Ishikawa (cell line): ENCODE data around the gene ATP10A.

Source experiments
- CEBPB ChIP-seq: IDR thresholded peaks from 2 replicates; pipeline ENCODE4 v1.6.1; 2012
- CREB1 ChIP-seq: IDR thresholded peaks from 2 replicates; pipeline ENCODE4 v1.6.1; 2012; ENCODE audit warnings: low read depth
- EGR1 ChIP-seq: IDR thresholded peaks from 2 replicates; pipeline ENCODE4 v1.6.1; 2012
- EP300 ChIP-seq: IDR thresholded peaks from 2 replicates; pipeline ENCODE4 v1.6.1; 2012; ENCODE audit warnings: borderline replicate concordance
- FOXM1 ChIP-seq: IDR thresholded peaks from 2 replicates; pipeline ENCODE4 v1.6.1; 2012; ENCODE audit warnings: low read depth, borderline replicate concordance
- NFIC ChIP-seq: IDR thresholded peaks from 2 replicates; pipeline ENCODE4 v1.6.1; 2012
- RAD21 ChIP-seq: IDR thresholded peaks from 2 replicates; pipeline ENCODE4 v1.6.1; 2012; ENCODE audit warnings: low read depth
- TAF1 ChIP-seq: IDR thresholded peaks from 2 replicates; pipeline ENCODE4 v1.6.1; 2012; ENCODE audit warnings: low read depth, mild to moderate bottlenecking
- TCF12 ChIP-seq: IDR thresholded peaks from 2 replicates; pipeline ENCODE4 v1.6.1; 2012; ENCODE audit warnings: low read depth
- TEAD4 ChIP-seq: IDR thresholded peaks from 2 replicates; pipeline ENCODE4 v1.6.1; 2012
- YY1 ChIP-seq: IDR thresholded peaks from 2 replicates; pipeline ENCODE4 v1.6.1; 2012; ENCODE audit warnings: low read depth
- ZBTB7A ChIP-seq: IDR thresholded peaks from 2 replicates; pipeline ENCODE4 v1.6.1; 2012; ENCODE audit warnings: low read depth
- TF ChIP-seq, protein P1 (sequence below): IDR thresholded peaks from 2 replicates; pipeline ENCODE4 v1.6.1; 2012
- TF ChIP-seq, protein P2 (sequence below): IDR thresholded peaks from 2 replicates; pipeline ENCODE4 v1.6.1; 2012; ENCODE audit warnings: low read depth, mild to moderate bottlenecking
- TF ChIP-seq, protein P3 (sequence below): IDR thresholded peaks from 2 replicates; pipeline ENCODE4 v1.6.1; 2012

Gene ATP10A

DNA sequence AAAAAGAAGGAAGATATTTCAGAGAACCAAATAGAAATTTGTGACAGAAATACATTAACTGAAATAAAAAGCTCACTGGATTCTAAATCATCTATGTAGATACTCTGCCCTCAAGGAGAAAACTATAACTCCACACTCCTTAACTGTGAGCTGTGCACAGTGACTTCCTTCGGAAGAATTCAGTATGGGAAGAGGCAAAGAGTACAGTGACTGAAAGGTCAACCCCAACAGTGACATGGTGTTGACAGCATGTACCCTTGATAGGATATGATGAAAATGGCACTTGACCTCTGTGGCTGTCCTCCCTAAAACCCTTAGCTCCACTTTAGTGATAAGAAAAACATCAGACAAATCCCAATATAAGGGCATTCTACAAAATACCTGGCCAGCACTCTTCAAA is 165.5 kb downstream of the ATP10A start:
- no peak for TF ChIP-seq TAF1
- TF ChIP-seq RAD21 = no peak
- TF ChIP-seq, protein P1, sequence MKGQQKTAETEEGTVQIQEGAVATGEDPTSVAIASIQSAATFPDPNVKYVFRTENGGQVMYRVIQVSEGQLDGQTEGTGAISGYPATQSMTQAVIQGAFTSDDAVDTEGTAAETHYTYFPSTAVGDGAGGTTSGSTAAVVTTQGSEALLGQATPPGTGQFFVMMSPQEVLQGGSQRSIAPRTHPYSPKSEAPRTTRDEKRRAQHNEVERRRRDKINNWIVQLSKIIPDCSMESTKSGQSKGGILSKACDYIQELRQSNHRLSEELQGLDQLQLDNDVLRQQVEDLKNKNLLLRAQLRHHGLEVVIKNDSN = no peak
- TF ChIP-seq EGR1 = no peak
- TF ChIP-seq CREB1 = no peak
- no peak for TF ChIP-seq TEAD4
- TF ChIP-seq NFIC = no peak
- TF ChIP-seq ZBTB7A = no peak
- TF ChIP-seq, protein P2, sequence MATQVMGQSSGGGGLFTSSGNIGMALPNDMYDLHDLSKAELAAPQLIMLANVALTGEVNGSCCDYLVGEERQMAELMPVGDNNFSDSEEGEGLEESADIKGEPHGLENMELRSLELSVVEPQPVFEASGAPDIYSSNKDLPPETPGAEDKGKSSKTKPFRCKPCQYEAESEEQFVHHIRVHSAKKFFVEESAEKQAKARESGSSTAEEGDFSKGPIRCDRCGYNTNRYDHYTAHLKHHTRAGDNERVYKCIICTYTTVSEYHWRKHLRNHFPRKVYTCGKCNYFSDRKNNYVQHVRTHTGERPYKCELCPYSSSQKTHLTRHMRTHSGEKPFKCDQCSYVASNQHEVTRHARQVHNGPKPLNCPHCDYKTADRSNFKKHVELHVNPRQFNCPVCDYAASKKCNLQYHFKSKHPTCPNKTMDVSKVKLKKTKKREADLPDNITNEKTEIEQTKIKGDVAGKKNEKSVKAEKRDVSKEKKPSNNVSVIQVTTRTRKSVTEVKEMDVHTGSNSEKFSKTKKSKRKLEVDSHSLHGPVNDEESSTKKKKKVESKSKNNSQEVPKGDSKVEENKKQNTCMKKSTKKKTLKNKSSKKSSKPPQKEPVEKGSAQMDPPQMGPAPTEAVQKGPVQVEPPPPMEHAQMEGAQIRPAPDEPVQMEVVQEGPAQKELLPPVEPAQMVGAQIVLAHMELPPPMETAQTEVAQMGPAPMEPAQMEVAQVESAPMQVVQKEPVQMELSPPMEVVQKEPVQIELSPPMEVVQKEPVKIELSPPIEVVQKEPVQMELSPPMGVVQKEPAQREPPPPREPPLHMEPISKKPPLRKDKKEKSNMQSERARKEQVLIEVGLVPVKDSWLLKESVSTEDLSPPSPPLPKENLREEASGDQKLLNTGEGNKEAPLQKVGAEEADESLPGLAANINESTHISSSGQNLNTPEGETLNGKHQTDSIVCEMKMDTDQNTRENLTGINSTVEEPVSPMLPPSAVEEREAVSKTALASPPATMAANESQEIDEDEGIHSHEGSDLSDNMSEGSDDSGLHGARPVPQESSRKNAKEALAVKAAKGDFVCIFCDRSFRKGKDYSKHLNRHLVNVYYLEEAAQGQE = no peak
- no peak for TF ChIP-seq YY1
- TF ChIP-seq CEBPB = no peak
- TF ChIP-seq TCF12 = no peak
- no peak for TF ChIP-seq EP300
- TF ChIP-seq, protein P3, sequence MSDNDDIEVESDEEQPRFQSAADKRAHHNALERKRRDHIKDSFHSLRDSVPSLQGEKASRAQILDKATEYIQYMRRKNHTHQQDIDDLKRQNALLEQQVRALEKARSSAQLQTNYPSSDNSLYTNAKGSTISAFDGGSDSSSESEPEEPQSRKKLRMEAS = no peak

DNA sequence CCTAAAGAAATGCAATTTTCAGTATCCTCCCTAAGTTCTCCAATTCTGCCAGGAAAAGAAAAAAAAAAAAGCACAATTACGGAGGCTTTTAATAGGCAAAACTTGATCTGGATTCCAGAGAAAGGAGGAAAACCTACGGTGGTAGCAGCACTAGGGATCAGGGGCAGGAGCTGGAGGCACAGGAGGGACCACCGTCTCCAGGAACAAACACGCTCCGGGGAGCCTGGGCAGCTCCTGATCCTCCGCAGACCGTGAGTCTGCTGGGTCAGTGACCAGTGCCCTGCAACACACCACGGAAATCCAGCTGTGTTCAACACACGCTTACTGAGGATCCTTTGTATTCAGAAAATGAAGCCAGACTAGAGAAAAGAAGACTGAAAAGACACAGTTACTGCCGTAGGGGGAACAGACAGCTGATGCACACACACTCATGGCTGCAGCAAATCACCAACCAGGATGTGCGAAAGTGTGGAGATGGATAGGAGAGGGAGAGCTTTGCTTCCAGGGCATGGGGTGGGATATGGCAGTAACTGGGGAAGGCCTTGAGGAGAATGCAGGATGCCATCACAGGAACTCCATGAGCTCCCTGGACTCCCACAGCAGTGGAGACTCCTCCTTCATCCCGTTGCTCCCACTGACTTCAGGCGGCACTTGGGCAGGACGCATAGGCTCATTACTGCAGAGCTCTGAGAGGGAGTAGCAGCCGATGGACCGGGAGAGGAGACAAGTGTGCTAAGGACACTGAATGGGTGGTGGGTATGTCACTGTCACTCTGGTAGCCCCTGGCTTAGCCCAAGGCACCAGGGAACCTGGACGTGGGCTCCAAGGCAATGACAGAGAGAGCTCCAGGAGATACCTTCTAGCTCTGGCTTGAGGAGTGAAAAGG is 167.0 kb downstream of the ATP10A start:
- TF ChIP-seq, protein P1 = no peak
- TF ChIP-seq TCF12 (no peak), TEAD4 (no peak), FOXM1 (no peak), ZBTB7A (no peak), EP300 (no peak), EGR1 (no peak), NFIC (no peak), YY1 (no peak), CREB1 (no peak), TAF1 (no peak)
- TF ChIP-seq, protein P3 = no peak

DNA sequence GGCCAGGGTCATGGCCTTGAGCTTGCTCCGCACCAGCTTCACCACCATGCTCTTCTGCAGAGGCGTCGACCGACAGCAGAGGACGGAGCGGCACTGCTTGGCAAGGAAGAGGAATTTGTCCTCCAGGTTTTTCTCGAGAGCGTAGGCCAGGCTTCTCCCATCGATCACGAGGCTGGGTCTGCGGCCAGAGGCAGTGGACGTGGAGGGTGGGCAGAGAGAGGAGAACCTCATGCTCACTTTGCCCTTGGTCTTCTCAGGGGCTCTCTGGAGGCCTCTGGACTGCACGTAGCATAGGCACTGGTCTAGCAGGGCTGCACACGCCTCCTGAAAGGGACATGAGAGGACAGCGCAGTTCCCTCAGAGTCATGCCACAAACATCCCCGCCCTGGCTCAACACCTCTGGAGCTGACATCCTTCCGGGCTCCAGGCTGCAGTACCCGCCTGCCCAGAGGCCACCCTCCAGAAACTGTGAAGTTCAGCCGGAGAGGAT is 168.3 kb downstream of the ATP10A start:
- TF ChIP-seq NFIC = no peak
- TF ChIP-seq TCF12 = no peak
- TF ChIP-seq YY1 = no peak
- no peak for TF ChIP-seq TAF1
- no peak for TF ChIP-seq ZBTB7A
- no peak for TF ChIP-seq RAD21
- TF ChIP-seq, protein P3 = no peak
- TF ChIP-seq CREB1 = no peak
- no peak for TF ChIP-seq FOXM1
- TF ChIP-seq TEAD4 = no peak
- TF ChIP-seq EGR1 = no peak
- TF ChIP-seq, protein P1 = no peak
- TF ChIP-seq EP300 = no peak
- no peak for TF ChIP-seq CEBPB
- TF ChIP-seq, protein P2 = no peak

DNA sequence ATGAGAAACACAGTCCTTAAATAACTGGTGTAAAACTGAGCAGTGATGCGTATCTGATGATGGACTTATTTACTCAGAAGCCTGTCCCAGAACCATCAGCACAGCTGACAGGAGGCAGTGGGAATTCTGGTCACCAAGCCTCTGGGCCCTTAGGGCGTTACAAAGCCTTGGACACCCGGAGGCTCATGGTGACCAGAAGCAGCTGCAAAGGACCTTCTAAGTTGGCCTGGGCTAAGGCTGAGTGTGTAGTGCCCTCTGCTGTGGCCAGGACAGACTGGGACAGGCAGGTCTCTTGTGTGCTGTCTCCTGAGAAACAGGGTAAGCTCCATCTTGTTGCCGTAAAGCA is 168.9 kb downstream of the ATP10A start:
- TF ChIP-seq CEBPB (no peak), EGR1 (no peak), RAD21 (no peak), EP300 (no peak)
